Dendritic cell treated with granulocyte-macrophage colony-stimulating factor and Interleukin-4, amounts not matched to agents 40 ng/mL and 50 ng/mL, for 4 days (primary cell): ENCODE results near the gene STPG1.

Experiments used
- H3K27ac Mint-ChIP-seq: one replicate; pipeline ENCODE4 v1.8.0; 2022; ENCODE audit warnings: mild to moderate bottlenecking, mixed read lengths
- H3K27me3 Mint-ChIP-seq: one replicate; pipeline ENCODE4 v1.8.0; 2022; ENCODE audit warnings: mild to moderate bottlenecking, mixed read lengths
- H3K36me3 Mint-ChIP-seq: one replicate; pipeline ENCODE4 v1.8.0; 2022; ENCODE audit warnings: low read depth, mixed read lengths
- H3K4me1 Mint-ChIP-seq: one replicate; pipeline ENCODE4 v1.8.0; 2022; ENCODE audit warnings: low read depth, mixed read lengths
- H3K4me3 Mint-ChIP-seq: one replicate; pipeline ENCODE4 v1.8.0; 2022; ENCODE audit warnings: mild to moderate bottlenecking, moderate library complexity, mixed read lengths
- H3K9me3 Mint-ChIP-seq: one replicate; pipeline ENCODE4 v1.8.0; 2022; ENCODE audit warnings: mixed read lengths
- intact Hi-C: fragments of 100-400 bp; cut with micrococcal nuclease; formaldehyde crosslinking; loops from one replicate; pipeline ENCODE4 v1.15.0; 2022

The STPG1 gene

DNA sequence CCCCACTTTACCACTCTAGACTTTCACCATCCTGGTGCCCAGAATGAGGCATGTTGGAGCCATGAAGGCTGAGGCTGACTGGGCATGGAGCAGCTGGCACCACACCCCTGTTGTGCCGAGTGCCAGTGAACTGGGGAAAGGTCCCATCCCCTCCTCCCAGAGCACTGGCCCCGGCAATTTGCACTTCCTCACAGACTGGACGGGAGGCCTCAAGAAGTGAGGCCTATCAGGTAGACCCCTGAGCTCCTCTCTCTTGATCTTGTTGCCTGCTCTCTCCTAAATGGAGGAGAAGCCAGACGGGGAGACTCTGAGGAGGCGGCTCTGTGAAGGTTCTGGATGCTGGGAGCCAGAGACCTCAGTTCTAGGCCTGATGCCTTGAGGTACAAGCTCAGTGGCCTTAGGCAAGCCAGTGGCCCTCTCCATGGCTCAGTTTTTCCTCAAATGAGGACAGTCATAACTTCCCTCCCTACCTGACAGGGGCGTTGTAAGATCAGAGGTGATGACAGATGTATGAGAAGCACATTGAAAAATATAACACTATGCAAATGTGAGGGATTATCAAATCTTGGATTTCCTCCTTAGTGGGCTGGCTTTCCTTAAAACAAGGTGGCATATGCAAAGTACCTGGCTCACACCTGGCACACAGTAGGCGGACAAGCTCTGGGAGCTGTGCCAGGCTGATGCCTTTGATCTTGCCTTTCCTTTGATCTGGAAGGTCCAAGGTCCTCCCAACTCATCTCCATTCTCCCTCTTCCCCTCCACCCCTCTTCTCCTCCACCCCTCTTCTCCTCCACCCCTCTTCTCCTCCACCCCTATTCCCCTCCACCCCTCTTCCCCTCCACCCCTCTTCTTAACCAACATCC, 87.8 kb downstream of the STPG1 start:
- Mint-ChIP-seq H3K36me3 (no peaks in the 10 kb centered on the region), H3K9me3 (no peaks in the 10 kb centered on the region), H3K4me1 (peaks cover 19% of the 10 kb centered on the region), H3K27me3 (peaks cover 68% of the 10 kb centered on the region), H3K4me3 (no peak overlapping the region), H3K27ac (no peak overlapping the region)
- intact Hi-C loops: no loop called here

- no peak overlapping the region for H3K27ac Mint-ChIP-seq
- intact Hi-C loops: loop anchor here (5.0 kb wide), 1 partner anchor 62 kb away; no protein-coding TSS in a partner anchor
- no peaks in the 10 kb centered on the region for H3K36me3 Mint-ChIP-seq
- no peaks in the 10 kb centered on the region for H3K9me3 Mint-ChIP-seq
- H3K27me3 Mint-ChIP-seq: peaks cover 74% of the 10 kb centered on the region
- H3K4me3 Mint-ChIP-seq: no peak overlapping the region
- H3K4me1 Mint-ChIP-seq: peaks cover 19% of the 10 kb centered on the region
These were observed 88.7 kb downstream of the STPG1 start for GRCh38 chr1:24324903-24325302.

DNA sequence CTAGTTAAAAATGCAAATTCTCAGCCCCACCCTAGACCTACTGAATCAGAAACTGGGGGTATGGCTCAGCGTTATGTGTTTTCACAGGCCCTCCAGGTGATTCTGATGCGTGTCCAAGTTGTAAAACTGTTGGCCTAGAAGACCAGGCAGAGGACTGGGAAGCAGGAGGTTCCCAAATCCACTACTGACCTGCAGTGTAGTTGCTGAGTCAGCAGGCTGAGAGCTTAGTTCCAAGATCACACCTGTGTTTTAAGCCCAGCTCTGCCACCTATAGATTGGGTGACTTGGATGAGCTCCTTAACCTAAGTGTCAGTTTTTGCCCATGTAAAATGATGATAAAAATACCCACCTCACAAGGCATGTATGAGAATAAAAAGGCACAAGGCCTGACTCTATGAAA, 90.3 kb downstream of the STPG1 start:
- no peaks in the 10 kb centered on the region for H3K36me3 Mint-ChIP-seq
- intact Hi-C loops: loop anchor here (5.0 kb wide), 1 partner anchor 64 kb away; no protein-coding TSS in a partner anchor
- no peak overlapping the region for H3K27ac Mint-ChIP-seq
- H3K4me3 Mint-ChIP-seq: no peak overlapping the region
- H3K4me1 Mint-ChIP-seq: peaks cover 33% of the 10 kb centered on the region
- no peaks in the 10 kb centered on the region for H3K9me3 Mint-ChIP-seq
- H3K27me3 Mint-ChIP-seq: peaks cover 90% of the 10 kb centered on the region

GRCh38 chr1:24322470-24323177, 91.0 kb downstream of the STPG1 start:
- Mint-ChIP-seq H3K27ac (peak overlapping the region; percentile 71), H3K4me1 (peaks cover 33% of the 10 kb centered on the region)
- intact Hi-C loops: loop anchor here (5.0 kb wide), 1 partner anchor 65 kb away; no protein-coding TSS in a partner anchor

DNA sequence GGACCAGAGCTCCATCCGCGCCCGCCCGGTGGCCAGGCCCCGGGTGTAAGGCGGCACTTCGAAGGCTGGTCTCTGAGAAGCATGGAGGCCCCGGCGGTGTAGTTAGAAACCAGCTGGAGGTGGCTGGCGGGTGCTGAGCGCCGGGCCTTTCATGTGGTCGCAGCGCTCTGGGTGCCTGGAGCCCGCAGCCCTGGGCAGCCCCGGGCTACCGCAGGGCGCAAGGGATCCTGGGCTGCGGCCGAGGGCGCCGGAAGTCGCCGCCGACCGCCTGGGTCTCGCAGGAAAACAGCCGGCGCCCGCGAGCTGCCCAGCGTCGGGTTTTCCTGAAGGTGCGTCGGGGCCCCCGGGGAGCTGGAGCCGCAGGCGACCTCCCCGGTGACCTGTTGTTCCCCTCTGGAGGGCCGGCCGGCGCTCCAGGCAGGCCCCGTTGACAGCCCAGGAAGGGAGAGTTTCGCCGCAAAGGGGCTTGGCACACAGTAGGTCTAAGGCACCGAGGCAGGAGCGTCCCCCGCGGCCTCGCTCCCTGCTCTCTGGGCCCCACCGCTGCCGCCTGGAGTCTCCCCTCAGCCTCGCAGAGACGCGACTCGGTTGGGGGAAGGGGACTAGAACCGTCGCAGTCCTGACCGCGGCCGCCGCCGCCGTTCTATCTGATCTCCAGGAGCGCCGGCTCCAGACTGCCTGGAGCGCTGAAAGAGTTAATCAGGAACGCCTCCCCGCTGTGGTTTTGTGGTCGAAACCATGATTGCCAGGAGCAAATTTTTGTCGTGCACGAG, 91.7 kb downstream of the STPG1 start:
- intact Hi-C loops: loop anchor here (5.0 kb wide), 1 partner anchor 65 kb away; no protein-coding TSS in a partner anchor
- Mint-ChIP-seq H3K9me3 (no peaks in the 10 kb centered on the region), H3K4me1 (peaks cover 33% of the 10 kb centered on the region), H3K36me3 (no peaks in the 10 kb centered on the region), H3K27ac (peak overlapping the region; percentile 71), H3K4me3 (peak overlapping the region; percentile 76), H3K27me3 (peaks cover 95% of the 10 kb centered on the region)

More at GRCh38 chr1:24322470-24323177, 91.0 kb downstream of the STPG1 start:
- Mint-ChIP-seq H3K36me3 (no peaks in the 10 kb centered on the region), H3K9me3 (no peaks in the 10 kb centered on the region), H3K4me3 (peak overlapping the region; percentile 76), H3K27me3 (peaks cover 93% of the 10 kb centered on the region)

- H3K4me3 Mint-ChIP-seq: peak overlapping the region; percentile 76
- peaks cover 33% of the 10 kb centered on the region for H3K4me1 Mint-ChIP-seq
- H3K27me3 Mint-ChIP-seq: peaks cover 90% of the 10 kb centered on the region
- no peak overlapping the region for H3K27ac Mint-ChIP-seq
- H3K9me3 Mint-ChIP-seq: no peaks in the 10 kb centered on the region
- H3K36me3 Mint-ChIP-seq: no peaks in the 10 kb centered on the region
- intact Hi-C loops: loop anchor here (5.0 kb wide), 1 partner anchor 66 kb away; no protein-coding TSS in a partner anchor
These were observed 92.5 kb downstream of the STPG1 start for GRCh38 chr1:24321126-24321525.

DNA sequence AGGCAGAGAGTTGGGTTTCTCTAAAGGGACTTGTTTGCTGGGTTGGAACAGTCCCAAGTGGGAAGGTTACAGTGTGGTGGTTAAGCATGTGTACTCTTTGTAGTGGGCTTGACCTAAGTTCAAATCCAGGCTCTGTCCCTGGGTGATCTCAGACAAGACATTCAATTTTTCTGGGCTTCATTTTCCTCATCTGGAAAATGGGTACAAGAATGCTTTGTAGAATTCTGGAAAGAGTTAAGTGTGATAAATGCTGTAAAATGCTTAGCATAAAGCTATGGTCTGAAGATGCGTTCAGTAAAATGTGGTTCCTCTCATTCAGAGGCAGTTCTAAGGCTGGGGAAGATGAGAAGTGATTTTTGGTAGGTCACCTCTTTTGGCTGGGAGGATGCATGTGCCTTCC, 93.6 kb downstream of the STPG1 start:
- no peak overlapping the region for H3K27ac Mint-ChIP-seq
- H3K27me3 Mint-ChIP-seq: peaks cover 81% of the 10 kb centered on the region
- H3K9me3 Mint-ChIP-seq: no peaks in the 10 kb centered on the region
- intact Hi-C loops: loop anchor here (5.0 kb wide), 1 partner anchor 67 kb away; no protein-coding TSS in a partner anchor
- H3K36me3 Mint-ChIP-seq: no peaks in the 10 kb centered on the region
- H3K4me1 Mint-ChIP-seq: peaks cover 31% of the 10 kb centered on the region
- no peak overlapping the region for H3K4me3 Mint-ChIP-seq

- intact Hi-C loops: no loop called here
- H3K27ac Mint-ChIP-seq: no peak within 1 kb of the TSS
These were observed 94.2 kb downstream of the STPG1 start, which contains the start of gene GRHL3 for GRCh38 chr1:24319312-24319863. GRHL3 (plus strand) TSS chr1:24319357; CDS start chr1:24319552, 195 bp downstream.

GRCh38 chr1:24318615-24319311, 94.8 kb downstream of the STPG1 start:
- Mint-ChIP-seq H3K4me1 (peaks cover 27% of the 10 kb centered on the region), H3K4me3 (no peak overlapping the region), H3K27me3 (peaks cover 73% of the 10 kb centered on the region), H3K9me3 (no peaks in the 10 kb centered on the region), H3K36me3 (no peaks in the 10 kb centered on the region), H3K27ac (no peak overlapping the region)
- intact Hi-C loops: no loop called here

More at GRCh38 chr1:24319312-24319863, 94.2 kb downstream of the STPG1 start, which contains the start of gene GRHL3:
- peaks cover 27% of the 10 kb centered on the region for H3K4me1 Mint-ChIP-seq
- no peaks in the 10 kb centered on the region for H3K36me3 Mint-ChIP-seq
- H3K4me3 Mint-ChIP-seq: no peak within 1 kb of the TSS
- no peaks in the 10 kb centered on the region for H3K9me3 Mint-ChIP-seq
- H3K27me3 Mint-ChIP-seq: peaks cover 76% of the 10 kb centered on the region

GRCh38 chr1:24317956-24318614, 95.5 kb downstream of the STPG1 start:
- Mint-ChIP-seq H3K9me3 (no peaks in the 10 kb centered on the region), H3K27me3 (peaks cover 67% of the 10 kb centered on the region), H3K36me3 (no peaks in the 10 kb centered on the region), H3K4me3 (no peak overlapping the region), H3K27ac (no peak overlapping the region), H3K4me1 (peaks cover 27% of the 10 kb centered on the region)
- intact Hi-C loops: no loop called here

GRCh38 chr1:24317081-24317480, 96.5 kb downstream of the STPG1 start:
- intact Hi-C loops: no loop called here
- peaks cover 57% of the 10 kb centered on the region for H3K27me3 Mint-ChIP-seq

GRCh38 chr1:24316645-24317044, 96.9 kb downstream of the STPG1 start:
- H3K4me1 Mint-ChIP-seq: peaks cover 21% of the 10 kb centered on the region
- intact Hi-C loops: no loop called here
- no peak overlapping the region for H3K27ac Mint-ChIP-seq
- H3K36me3 Mint-ChIP-seq: no peaks in the 10 kb centered on the region
- H3K9me3 Mint-ChIP-seq: no peaks in the 10 kb centered on the region
- H3K27me3 Mint-ChIP-seq: peaks cover 52% of the 10 kb centered on the region
- no peak overlapping the region for H3K4me3 Mint-ChIP-seq

More at GRCh38 chr1:24317081-24317480, 96.5 kb downstream of the STPG1 start:
- Mint-ChIP-seq H3K4me3 (no peak overlapping the region), H3K4me1 (peaks cover 23% of the 10 kb centered on the region), H3K9me3 (no peaks in the 10 kb centered on the region), H3K27ac (no peak overlapping the region), H3K36me3 (no peaks in the 10 kb centered on the region)
